Effector memory CD4-positive, alpha-beta T cell (primary cell): ENCODE measurements around the gene RGL1.
"Not testable (repeated sequence)": the region's sequence is repeated elsewhere in the genome, so short reads cannot be mapped to it uniquely, and the experiment has no call there.

Experiments used
- DNase-seq, 3 donors: peaks; one replicate each; pipeline ENCODE4 v3.0.0-alpha.2; 2020
- H3K27ac ChIP-seq: 2 replicates; pipeline ENCODE4 v1.7.0; 2013; ENCODE audit warnings: mild to moderate bottlenecking, low read length, moderate library complexity; ENCODE audit not compliant: insufficient read depth, poor library complexity, severe bottlenecking
- H3K27me3 ChIP-seq: replicated peaks from 2 replicates; pipeline ENCODE4 v1.7.0; 2013; ENCODE audit warnings: mild to moderate bottlenecking, low read length; ENCODE audit not compliant: insufficient read depth, control insufficient read depth, poor library complexity, severe bottlenecking
- H3K36me3 ChIP-seq: 2 replicates; pipeline ENCODE4 v1.7.0; 2013; ENCODE audit warnings: mild to moderate bottlenecking, low read length, moderate library complexity; ENCODE audit not compliant: control insufficient read depth, insufficient read depth
- H3K4me1 ChIP-seq: 2 replicates; pipeline ENCODE4 v1.7.0; 2013; ENCODE audit warnings: low read length, mild to moderate bottlenecking; ENCODE audit not compliant: control insufficient read depth, insufficient read depth, poor library complexity, severe bottlenecking
- H3K4me3 ChIP-seq: 2 replicates; pipeline ENCODE4 v1.7.0; 2013; ENCODE audit warnings: low read length, low read depth, mild to moderate bottlenecking; ENCODE audit not compliant: insufficient read depth, poor library complexity, severe bottlenecking
- H3K9me3 ChIP-seq: 2 replicates; pipeline ENCODE4 v1.7.0; 2013; ENCODE audit warnings: mild to moderate bottlenecking, low read length, moderate library complexity; ENCODE audit not compliant: control insufficient read depth

The RGL1 gene

GRCh38 chr1:183783767-183784637, 20.9 kb upstream of the RGL1 start:
- DNase-seq = no peak
- H3K4me1 ChIP-seq = no peaks in the 10 kb centered on the region
- H3K9me3 ChIP-seq = no peaks in the 10 kb centered on the region
- H3K27me3 ChIP-seq = no peaks in the 10 kb centered on the region
- no peak overlapping the region for H3K27ac ChIP-seq
- no peak overlapping the region for H3K4me3 ChIP-seq
- H3K36me3 ChIP-seq = no peaks in the 10 kb centered on the region

- not testable (repeated sequence) for H3K9me3 ChIP-seq, H3K27me3 ChIP-seq, H3K4me3 ChIP-seq, DNase-seq, H3K27ac ChIP-seq, H3K36me3 ChIP-seq, H3K4me1 ChIP-seq
Observed at GRCh38 chr1:183785921-183786320, 19.0 kb upstream of the RGL1 start.

GRCh38 chr1:183787704-183788103, 17.2 kb upstream of the RGL1 start:
- no peak for DNase-seq
- H3K27me3 ChIP-seq = no peaks in the 10 kb centered on the region
- no peaks in the 10 kb centered on the region for H3K9me3 ChIP-seq
- no peak overlapping the region for H3K4me3 ChIP-seq
- H3K4me1 ChIP-seq = no peaks in the 10 kb centered on the region
- no peaks in the 10 kb centered on the region for H3K36me3 ChIP-seq
- no peak overlapping the region for H3K27ac ChIP-seq

- H3K36me3 ChIP-seq = no peaks in the 10 kb centered on the region
Observed at GRCh38 chr1:183791319-183791718, 13.6 kb upstream of the RGL1 start.

GRCh38 chr1:183792300-183792699, 12.6 kb upstream of the RGL1 start:
- H3K9me3 ChIP-seq = no peaks in the 10 kb centered on the region
- H3K4me3 ChIP-seq = no peak overlapping the region
- no peaks in the 10 kb centered on the region for H3K27me3 ChIP-seq
- no peak for DNase-seq
- H3K27ac ChIP-seq = no peak overlapping the region
- no peaks in the 10 kb centered on the region for H3K4me1 ChIP-seq
- no peaks in the 10 kb centered on the region for H3K36me3 ChIP-seq

More at GRCh38 chr1:183791319-183791718, 13.6 kb upstream of the RGL1 start:
- no peaks in the 10 kb centered on the region for H3K9me3 ChIP-seq
- no peaks in the 10 kb centered on the region for H3K27me3 ChIP-seq
- no peak overlapping the region for H3K27ac ChIP-seq
- no peaks in the 10 kb centered on the region for H3K4me1 ChIP-seq
- no peak overlapping the region for H3K4me3 ChIP-seq
- DNase-seq = no peak

GRCh38 chr1:183794088-183794487, 10.8 kb upstream of the RGL1 start:
- Histone ChIP-seq H3K9me3 (no peaks in the 10 kb centered on the region), H3K4me3 (no peak overlapping the region), H3K36me3 (no peaks in the 10 kb centered on the region), H3K27me3 (no peaks in the 10 kb centered on the region), H3K4me1 (no peaks in the 10 kb centered on the region), H3K27ac (no peak overlapping the region)
- no peak for DNase-seq

- H3K27me3 ChIP-seq = no peaks in the 10 kb centered on the region
- DNase-seq = no peak
- no peak overlapping the region for H3K4me3 ChIP-seq
- no peaks in the 10 kb centered on the region for H3K36me3 ChIP-seq
- H3K27ac ChIP-seq = no peak overlapping the region
- H3K9me3 ChIP-seq = no peaks in the 10 kb centered on the region
- no peaks in the 10 kb centered on the region for H3K4me1 ChIP-seq
Observed at GRCh38 chr1:183800449-183800848, 4.5 kb upstream of the RGL1 start.

- Histone ChIP-seq H3K27me3 (no peaks in the 10 kb centered on the region), H3K27ac (no peak overlapping the region), H3K4me3 (no peak overlapping the region), H3K4me1 (peaks cover 4% of the 10 kb centered on the region), H3K36me3 (no peaks in the 10 kb centered on the region), H3K9me3 (no peaks in the 10 kb centered on the region)
- no peak for DNase-seq
Observed at GRCh38 chr1:183801649-183802048, 3.3 kb upstream of the RGL1 start.

GRCh38 chr1:183804387-183804786, 533 bp upstream of the RGL1 start:
- no peak for DNase-seq
- H3K9me3 ChIP-seq = no peaks in the 10 kb centered on the region
- no peaks in the 10 kb centered on the region for H3K27me3 ChIP-seq
- no peak overlapping the region for H3K4me3 ChIP-seq
- H3K4me1 ChIP-seq = peaks cover 4% of the 10 kb centered on the region
- H3K27ac ChIP-seq = no peak overlapping the region
- H3K36me3 ChIP-seq = no peaks in the 10 kb centered on the region

- Histone ChIP-seq H3K27ac (no peak overlapping the region), H3K4me3 (no peak overlapping the region), H3K27me3 (no peaks in the 10 kb centered on the region), H3K4me1 (peaks cover 4% of the 10 kb centered on the region), H3K36me3 (no peaks in the 10 kb centered on the region), H3K9me3 (no peaks in the 10 kb centered on the region)
- no peak for DNase-seq
Observed at GRCh38 chr1:183806125-183806524, 1.2 kb downstream of the RGL1 start.
